OCI-LY1 (cell line): Measurements from ENCODE around the gene AAK1.

Experiments
- CTCF ChIP-seq: fragments of 200-600 bp; sonication (generic), shearing (Covaris generic); IDR thresholded peaks from 2 replicates; pipeline ENCODE4 v1.5.1; 2017; ENCODE audit warnings: mild to moderate bottlenecking, antibody characterized with exemption, low read length, moderate library complexity, mixed read lengths
- EZH2 ChIP-seq: fragments of 200-600 bp; sonication (generic), shearing (Covaris generic); IDR thresholded peaks from 2 replicates; pipeline ENCODE4 v1.8.0; 2017; ENCODE audit warnings: borderline replicate concordance, mixed run types, mild to moderate bottlenecking, antibody characterized with exemption, low read length, moderate library complexity, mixed read lengths

- TF ChIP-seq CTCF (no peak), EZH2 (no peak)
These were observed 24.4 kb upstream of the AAK1 start for GRCh38 chr2:69667805-69668382.
